HG03159 (cell line): Measurements from ENCODE around the gene SMC6.

Experiments
- ATAC-seq: cut with Tn5 transposase; IDR thresholded peaks from one replicate; pipeline ENCODE4 v1.9.1; 2021; ENCODE audit warnings: mild to moderate bottlenecking, moderate library complexity; ENCODE audit not compliant: unreplicated experiment

SMC6 gene

GRCh38 chr2:17768894-17769293, 15.3 kb upstream of the SMC6 start:
- ATAC-seq, result no peak

GRCh38 chr2:17765398-17765797, 11.8 kb upstream of the SMC6 start:
- no peak for ATAC-seq

- ATAC-seq, result no peak
Measured at GRCh38 chr2:17763641-17764333, 10.2 kb upstream of the SMC6 start.

GRCh38 chr2:17762451-17762850, 8.8 kb upstream of the SMC6 start:
- no peak for ATAC-seq

- ATAC-seq, result no peak
Measured at GRCh38 chr2:17759805-17760204, 6.2 kb upstream of the SMC6 start.

- ATAC-seq, result no peak
Measured at GRCh38 chr2:17758118-17758517, 4.5 kb upstream of the SMC6 start.

GRCh38 chr2:17757321-17757720, 3.7 kb upstream of the SMC6 start:
- no peak for ATAC-seq

- ATAC-seq, result no peak
Measured at GRCh38 chr2:17756668-17757067, 3.1 kb upstream of the SMC6 start.

- no peak for ATAC-seq
Measured at GRCh38 chr2:17754773-17755425, 1.3 kb upstream of the SMC6 start.

- ATAC-seq, result peak; percentile 37
Measured at GRCh38 chr2:17752892-17753802, 463 bp downstream of the SMC6 start.

- ATAC-seq, result no peak
Measured at GRCh38 chr2:17752246-17752645, 1.4 kb downstream of the SMC6 start.

- peak; percentile 29 for ATAC-seq
Measured at GRCh38 chr2:17749753-17750438, 3.7 kb downstream of the SMC6 start.

- no peak for ATAC-seq
Measured at GRCh38 chr2:17748745-17749144, 4.9 kb downstream of the SMC6 start.

GRCh38 chr2:17747684-17748452, 5.7 kb downstream of the SMC6 start:
- no peak for ATAC-seq

GRCh38 chr2:17740203-17740602, 13.4 kb downstream of the SMC6 start:
- ATAC-seq, result no peak

GRCh38 chr2:17736989-17737388, 16.6 kb downstream of the SMC6 start:
- no peak for ATAC-seq

GRCh38 chr2:17735864-17736263, 17.7 kb downstream of the SMC6 start:
- no peak for ATAC-seq

GRCh38 chr2:17733599-17733998, 20.0 kb downstream of the SMC6 start:
- no peak for ATAC-seq

- ATAC-seq, result no peak
Measured at GRCh38 chr2:17729880-17730279, 23.7 kb downstream of the SMC6 start.

- ATAC-seq, result no peak
Measured at GRCh38 chr2:17728210-17728609, 25.4 kb downstream of the SMC6 start.
